ENCODE results near the gene STXBP5. TPM values are rescaled to one million over a fixed set of nuclear protein-coding genes. Genes with fewer than 3 reads are reported as not detected.
A peak's percentile ranks its signal among the peaks of the same experiment; 100 is the strongest.

The STXBP5 gene
- total and polyA plus RNA-seq, 9 of the 15 experiments (the other 6 are each of a cell fraction or from before 2014, with no cell fraction given): 23.3 to 172 (median 71.5) TPM

- TF ChIP-seq ZFP91 (CRISPR knock-in tag; IDR thresholded peaks at IDR 0.05) (no peak), MTA2 (IDR thresholded peaks at IDR 0.05; ENCODE audit: low read depth) (no peak), ARID3B (CRISPR knock-in tag; IDR thresholded peaks at IDR 0.05; ENCODE audit: borderline replicate concordance) (no peak), BCL6 (CRISPR knock-in tag; IDR thresholded peaks at IDR 0.05) (no peak), TAF15 (IDR thresholded peaks at IDR 0.05; ENCODE audit: low read depth, low read length) (no peak), CHCHD3 (CRISPR knock-in tag; IDR thresholded peaks at IDR 0.05) (no peak), ZNF561 (CRISPR knock-in tag; conservative IDR thresholded peaks at IDR 0.05) (0 out of 2 replicates have a peak, but pooled peaks have one; percentile 10), CBX8 (IDR thresholded peaks at IDR 0.05; ENCODE audit: borderline replicate concordance, extremely low read depth, low read depth, low read length, poor library complexity, severe bottlenecking) (no peak), TAL1 (IDR thresholded peaks at IDR 0.05) (peak; percentile 43), ZNF184 (CRISPR knock-in tag; IDR thresholded peaks at IDR 0.05) (no peak), ZNF668 (CRISPR knock-in tag; IDR thresholded peaks at IDR 0.05) (0 out of 2 replicates have a peak, but pooled peaks have one; percentile 41), PCBP2 (IDR thresholded peaks at IDR 0.05; ENCODE audit: low read depth, low read length, poor library complexity, severe bottlenecking) (no peak), SLC30A9 (CRISPR knock-in tag; IDR thresholded peaks at IDR 0.05) (no peak), BMI1 (IDR thresholded peaks at IDR 0.05; ENCODE audit: low read length) (no peak), SP1 (CRISPR knock-in tag; IDR thresholded peaks at IDR 0.05) (0 out of 2 replicates have a peak, but pooled peaks have one; percentile 24), PPARD (CRISPR knock-in tag; IDR thresholded peaks at IDR 0.05) (no peak)
- TF ChIP-seq, protein P1, sequence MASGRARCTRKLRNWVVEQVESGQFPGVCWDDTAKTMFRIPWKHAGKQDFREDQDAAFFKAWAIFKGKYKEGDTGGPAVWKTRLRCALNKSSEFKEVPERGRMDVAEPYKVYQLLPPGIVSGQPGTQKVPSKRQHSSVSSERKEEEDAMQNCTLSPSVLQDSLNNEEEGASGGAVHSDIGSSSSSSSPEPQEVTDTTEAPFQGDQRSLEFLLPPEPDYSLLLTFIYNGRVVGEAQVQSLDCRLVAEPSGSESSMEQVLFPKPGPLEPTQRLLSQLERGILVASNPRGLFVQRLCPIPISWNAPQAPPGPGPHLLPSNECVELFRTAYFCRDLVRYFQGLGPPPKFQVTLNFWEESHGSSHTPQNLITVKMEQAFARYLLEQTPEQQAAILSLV (tag; IDR thresholded peaks at IDR 0.05): 0 out of 2 replicates have a peak, but pooled peaks have one; percentile 22
- TF ChIP-seq, protein P2, sequence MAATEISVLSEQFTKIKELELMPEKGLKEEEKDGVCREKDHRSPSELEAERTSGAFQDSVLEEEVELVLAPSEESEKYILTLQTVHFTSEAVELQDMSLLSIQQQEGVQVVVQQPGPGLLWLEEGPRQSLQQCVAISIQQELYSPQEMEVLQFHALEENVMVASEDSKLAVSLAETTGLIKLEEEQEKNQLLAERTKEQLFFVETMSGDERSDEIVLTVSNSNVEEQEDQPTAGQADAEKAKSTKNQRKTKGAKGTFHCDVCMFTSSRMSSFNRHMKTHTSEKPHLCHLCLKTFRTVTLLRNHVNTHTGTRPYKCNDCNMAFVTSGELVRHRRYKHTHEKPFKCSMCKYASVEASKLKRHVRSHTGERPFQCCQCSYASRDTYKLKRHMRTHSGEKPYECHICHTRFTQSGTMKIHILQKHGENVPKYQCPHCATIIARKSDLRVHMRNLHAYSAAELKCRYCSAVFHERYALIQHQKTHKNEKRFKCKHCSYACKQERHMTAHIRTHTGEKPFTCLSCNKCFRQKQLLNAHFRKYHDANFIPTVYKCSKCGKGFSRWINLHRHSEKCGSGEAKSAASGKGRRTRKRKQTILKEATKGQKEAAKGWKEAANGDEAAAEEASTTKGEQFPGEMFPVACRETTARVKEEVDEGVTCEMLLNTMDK (IDR thresholded peaks at IDR 0.05; ENCODE audit: borderline replicate concordance, insufficient read depth, low read depth, low read length, poor library complexity, severe bottlenecking): no peak
Measured at GRCh38 chr6:147159536-147160374, 44.5 kb upstream of the STXBP5 start (continued).

All from K562 (cell line).